Activated CD4-positive, alpha-beta T cell treated with anti-CD3 and anti-CD28 coated beads, Interleukin-2, amount 10 ng/mL, durations not matched to agents 24 days and 14 days (primary cell): ENCODE data around the gene FRY. TPM values are rescaled to one million over a fixed set of nuclear protein-coding genes. Genes with fewer than 3 reads are reported as not detected.

Experiments used
- DNase-seq: peaks from one replicate; pipeline ENCODE4 v3.0.0; 2022
- H3K27ac Mint-ChIP-seq: one replicate; pipeline ENCODE4 v1.8.0; 2022; ENCODE audit warnings: mild to moderate bottlenecking, mixed read lengths
- H3K27me3 Mint-ChIP-seq: one replicate; pipeline ENCODE4 v1.8.0; 2022; ENCODE audit warnings: mixed read lengths
- H3K36me3 Mint-ChIP-seq: one replicate; pipeline ENCODE4 v1.8.0; 2022; ENCODE audit warnings: low read depth, mild to moderate bottlenecking, mixed read lengths
- H3K4me1 Mint-ChIP-seq: one replicate; pipeline ENCODE4 v1.8.0; 2021; ENCODE audit warnings: mixed read lengths
- H3K4me3 Mint-ChIP-seq: one replicate; pipeline ENCODE4 v1.8.0; 2022; ENCODE audit warnings: mild to moderate bottlenecking, moderate library complexity, mixed read lengths
- H3K9me3 Mint-ChIP-seq: one replicate; pipeline ENCODE4 v1.8.0; 2021; ENCODE audit warnings: mixed read lengths
- intact Hi-C: fragments of 100-400 bp; cut with micrococcal nuclease; formaldehyde crosslinking; loops from one replicate; pipeline ENCODE4 v1.15.1; 2023
- total RNA-seq: library from RNA; stranded (reverse); gene quantifications from 2 replicates; pipeline ENCODE4 v1.2.3, GENCODE V29; 2022

Gene FRY
- total RNA-seq, 1 donor from 2014 or later, result 1.8 TPM

- H3K27ac Mint-ChIP-seq, result no peak overlapping the region
- DNase-seq, result no peak
- H3K36me3 Mint-ChIP-seq, result peaks cover 4% of the 10 kb centered on the region
These were observed 93.2 kb downstream of the FRY start for GRCh38 chr13:32124743-32125142.

GRCh38 chr13:32125221-32125689, 93.7 kb downstream of the FRY start:
- Mint-ChIP-seq H3K9me3 (peaks cover 8% of the 10 kb centered on the region), H3K27me3 (no peaks in the 10 kb centered on the region), H3K4me3 (no peak overlapping the region), H3K36me3 (peaks cover 4% of the 10 kb centered on the region), H3K27ac (no peak overlapping the region), H3K4me1 (no peaks in the 10 kb centered on the region)
- DNase-seq, result no peak
- intact Hi-C loops, result no loop called here

More at GRCh38 chr13:32124743-32125142, 93.2 kb downstream of the FRY start:
- Mint-ChIP-seq H3K9me3 (peaks cover 8% of the 10 kb centered on the region), H3K4me1 (no peaks in the 10 kb centered on the region), H3K4me3 (no peak overlapping the region), H3K27me3 (no peaks in the 10 kb centered on the region)
- intact Hi-C loops, result no loop called here

- no peak overlapping the region for H3K4me3 Mint-ChIP-seq
- DNase-seq, result no peak
- intact Hi-C loops, result no loop called here
- no peaks in the 10 kb centered on the region for H3K4me1 Mint-ChIP-seq
- no peaks in the 10 kb centered on the region for H3K27me3 Mint-ChIP-seq
- peaks cover 4% of the 10 kb centered on the region for H3K36me3 Mint-ChIP-seq
- peaks cover 8% of the 10 kb centered on the region for H3K9me3 Mint-ChIP-seq
- H3K27ac Mint-ChIP-seq, result no peak overlapping the region
These were observed 94.2 kb downstream of the FRY start for GRCh38 chr13:32125751-32126150.

- DNase-seq, result no peak
- Mint-ChIP-seq H3K36me3 (peaks cover 4% of the 10 kb centered on the region), H3K27me3 (no peaks in the 10 kb centered on the region), H3K4me3 (no peak overlapping the region), H3K9me3 (peaks cover 8% of the 10 kb centered on the region), H3K27ac (no peak overlapping the region), H3K4me1 (no peaks in the 10 kb centered on the region)
- intact Hi-C loops, result no loop called here
These were observed 94.7 kb downstream of the FRY start for GRCh38 chr13:32126278-32126677.

- Mint-ChIP-seq H3K36me3 (peaks cover 2% of the 10 kb centered on the region), H3K9me3 (peaks cover 6% of the 10 kb centered on the region), H3K27ac (no peak overlapping the region), H3K27me3 (no peaks in the 10 kb centered on the region), H3K4me3 (no peak overlapping the region), H3K4me1 (no peaks in the 10 kb centered on the region)
- no peak for DNase-seq
- intact Hi-C loops, result no loop called here
These were observed 95.2 kb downstream of the FRY start for GRCh38 chr13:32126756-32127155.

- Mint-ChIP-seq H3K27me3 (no peaks in the 10 kb centered on the region), H3K36me3 (no peaks in the 10 kb centered on the region), H3K27ac (no peak overlapping the region), H3K4me1 (no peaks in the 10 kb centered on the region), H3K9me3 (peaks cover 4% of the 10 kb centered on the region), H3K4me3 (no peak overlapping the region)
- DNase-seq, result no peak
- intact Hi-C loops, result no loop called here
These were observed 96.1 kb downstream of the FRY start for GRCh38 chr13:32127691-32128090.

- Mint-ChIP-seq H3K27me3 (no peaks in the 10 kb centered on the region), H3K27ac (no peak overlapping the region), H3K4me1 (no peaks in the 10 kb centered on the region), H3K9me3 (no peaks in the 10 kb centered on the region), H3K36me3 (no peaks in the 10 kb centered on the region), H3K4me3 (no peak overlapping the region)
- intact Hi-C loops, result no loop called here
- no peak for DNase-seq
These were observed 102.9 kb downstream of the FRY start for GRCh38 chr13:32134241-32135055.

GRCh38 chr13:32135056-32135390, 103.4 kb downstream of the FRY start:
- Mint-ChIP-seq H3K27me3 (no peaks in the 10 kb centered on the region), H3K4me1 (no peaks in the 10 kb centered on the region), H3K9me3 (no peaks in the 10 kb centered on the region), H3K36me3 (no peaks in the 10 kb centered on the region), H3K4me3 (no peak overlapping the region), H3K27ac (no peak overlapping the region)
- no peak for DNase-seq
- intact Hi-C loops, result no loop called here

- no peak overlapping the region for H3K4me3 Mint-ChIP-seq
- H3K27ac Mint-ChIP-seq, result no peak overlapping the region
- intact Hi-C loops, result no loop called here
- DNase-seq, result no peak
- H3K36me3 Mint-ChIP-seq, result no peaks in the 10 kb centered on the region
- H3K9me3 Mint-ChIP-seq, result no peaks in the 10 kb centered on the region
- no peaks in the 10 kb centered on the region for H3K27me3 Mint-ChIP-seq
- no peaks in the 10 kb centered on the region for H3K4me1 Mint-ChIP-seq
These were observed 104.1 kb downstream of the FRY start for GRCh38 chr13:32135655-32136054.

GRCh38 chr13:32136061-32136460, 104.5 kb downstream of the FRY start:
- intact Hi-C loops, result no loop called here
- Mint-ChIP-seq H3K9me3 (no peaks in the 10 kb centered on the region), H3K4me3 (no peak overlapping the region), H3K4me1 (no peaks in the 10 kb centered on the region), H3K27ac (no peak overlapping the region), H3K27me3 (no peaks in the 10 kb centered on the region), H3K36me3 (no peaks in the 10 kb centered on the region)
- no peak for DNase-seq

GRCh38 chr13:32136716-32137115, 105.1 kb downstream of the FRY start:
- Mint-ChIP-seq H3K4me3 (no peak overlapping the region), H3K27me3 (no peaks in the 10 kb centered on the region), H3K4me1 (no peaks in the 10 kb centered on the region), H3K36me3 (no peaks in the 10 kb centered on the region), H3K27ac (no peak overlapping the region), H3K9me3 (no peaks in the 10 kb centered on the region)
- DNase-seq, result no peak
- intact Hi-C loops, result no loop called here

GRCh38 chr13:32139251-32139650, 107.7 kb downstream of the FRY start:
- Mint-ChIP-seq H3K4me3 (no peak overlapping the region), H3K27me3 (no peaks in the 10 kb centered on the region), H3K27ac (no peak overlapping the region), H3K36me3 (no peaks in the 10 kb centered on the region), H3K4me1 (no peaks in the 10 kb centered on the region), H3K9me3 (no peaks in the 10 kb centered on the region)
- DNase-seq, result no peak
- intact Hi-C loops, result no loop called here

- intact Hi-C loops, result no loop called here
- Mint-ChIP-seq H3K4me3 (no peak overlapping the region), H3K27ac (no peak overlapping the region), H3K27me3 (no peaks in the 10 kb centered on the region), H3K9me3 (no peaks in the 10 kb centered on the region), H3K36me3 (no peaks in the 10 kb centered on the region), H3K4me1 (no peaks in the 10 kb centered on the region)
- DNase-seq, result no peak
These were observed 108.5 kb downstream of the FRY start for GRCh38 chr13:32140109-32140508.

- Mint-ChIP-seq H3K36me3 (no peaks in the 10 kb centered on the region), H3K27ac (no peak overlapping the region)
These were observed 109.9 kb downstream of the FRY start for GRCh38 chr13:32141462-32141861.

GRCh38 chr13:32142115-32142514, 110.5 kb downstream of the FRY start:
- intact Hi-C loops, result no loop called here
- no peak overlapping the region for H3K27ac Mint-ChIP-seq
- H3K4me1 Mint-ChIP-seq, result no peaks in the 10 kb centered on the region
- no peak for DNase-seq
- no peaks in the 10 kb centered on the region for H3K36me3 Mint-ChIP-seq
- H3K27me3 Mint-ChIP-seq, result no peaks in the 10 kb centered on the region
- no peaks in the 10 kb centered on the region for H3K9me3 Mint-ChIP-seq
- H3K4me3 Mint-ChIP-seq, result no peak overlapping the region

More at GRCh38 chr13:32141462-32141861, 109.9 kb downstream of the FRY start:
- intact Hi-C loops, result no loop called here
- no peak overlapping the region for H3K4me3 Mint-ChIP-seq
- no peaks in the 10 kb centered on the region for H3K4me1 Mint-ChIP-seq
- no peaks in the 10 kb centered on the region for H3K9me3 Mint-ChIP-seq
- no peaks in the 10 kb centered on the region for H3K27me3 Mint-ChIP-seq
- no peak for DNase-seq
